Mesenteric fat pad (tissue), 1 donor: ENCODE measurements around the gene PTPRD. TPM values are rescaled to one million over a fixed set of nuclear protein-coding genes. Genes with fewer than 3 reads are reported as not detected.

Experiments used
- DNase-seq: peaks from one replicate; pipeline ENCODE4 v3.0.0-alpha.2; 2020; ENCODE audit warnings: low spot score
- total RNA-seq: library from RNA; stranded (reverse); fragmentation: NEBNext Ultra II Directional; extraction: Animal tissue kit (Norgen Biotek cat#: 25700); gene quantifications from one replicate; pipeline ENCODE4 v1.2.1, GENCODE V29; 2021
- donor health status: DM: yes; HTN: yes; CAD: no.

Gene PTPRD
- total RNA-seq, 1 donor from 2014 or later: 18.0 TPM

- DNase-seq: no peak
These were observed 1812.6 kb downstream of the PTPRD start for GRCh38 chr9:8800196-8800595.

DNA sequence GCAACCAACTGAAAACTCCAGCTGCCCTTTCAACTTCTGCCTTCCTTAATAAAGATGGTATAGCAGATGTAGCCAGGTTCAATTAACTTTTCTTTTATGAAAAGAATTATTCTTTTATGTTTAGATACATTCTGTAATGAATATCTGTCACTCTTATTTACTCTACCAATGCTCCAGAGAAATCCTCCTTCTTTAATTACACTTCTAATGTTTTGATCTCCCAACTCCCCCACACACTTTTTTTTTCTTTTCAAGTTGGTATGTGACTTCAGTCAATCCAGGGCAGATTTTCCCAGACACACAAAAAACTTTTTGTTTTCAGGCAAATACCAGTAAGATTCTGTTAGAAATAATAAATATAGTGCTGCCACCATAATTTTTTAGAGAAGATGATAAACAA, 1813.2 kb downstream of the PTPRD start:
- DNase-seq: no peak

- no peak for DNase-seq
These were observed 1813.6 kb downstream of the PTPRD start for GRCh38 chr9:8799206-8799605.

DNA sequence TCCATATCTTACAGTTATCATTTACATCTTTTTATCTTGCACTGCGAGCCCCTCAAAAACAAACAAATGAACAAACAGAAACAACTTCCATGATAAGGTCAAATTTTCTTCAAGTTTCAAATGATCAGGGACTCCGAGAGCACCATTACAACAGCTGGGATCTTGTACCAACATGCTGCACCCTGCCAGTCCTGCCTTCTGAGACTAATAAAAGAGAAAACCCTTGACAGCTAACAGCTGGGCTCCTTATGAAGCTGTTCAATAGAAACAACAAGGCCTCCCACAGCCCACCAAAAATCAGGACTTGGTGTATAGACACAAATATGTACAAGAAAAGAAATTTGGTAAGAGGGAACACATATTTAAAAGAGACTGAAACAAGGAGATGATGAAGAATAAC, 1828.0 kb downstream of the PTPRD start:
- no peak for DNase-seq

GRCh38 chr9:8783941-8784340, 1828.9 kb downstream of the PTPRD start:
- no peak for DNase-seq

DNA sequence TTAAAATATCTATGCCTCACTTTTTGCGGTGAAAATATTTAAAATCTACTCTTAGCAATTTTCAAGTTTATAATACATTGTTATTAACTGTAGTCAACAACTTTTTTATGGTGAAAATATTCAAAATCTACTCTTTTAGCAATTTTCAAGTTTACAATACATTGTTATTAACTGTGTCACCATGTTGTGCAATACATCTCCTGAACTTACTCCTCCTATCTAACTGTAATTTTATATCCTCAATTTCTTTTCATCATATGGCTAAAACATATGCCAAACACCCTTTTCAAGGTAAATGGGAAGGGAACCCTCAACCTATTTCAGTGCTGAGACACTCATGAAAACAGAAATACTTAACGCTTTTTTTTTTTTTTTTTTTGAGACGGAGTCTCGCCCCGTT, 1830.6 kb downstream of the PTPRD start:
- DNase-seq: no peak

GRCh38 chr9:8781458-8781857, 1831.3 kb downstream of the PTPRD start:
- no peak for DNase-seq

GRCh38 chr9:8780386-8780785, 1832.4 kb downstream of the PTPRD start:
- DNase-seq: no peak

- no peak for DNase-seq
These were observed 1833.3 kb downstream of the PTPRD start for GRCh38 chr9:8779478-8779877.

GRCh38 chr9:8778356-8778755, 1834.4 kb downstream of the PTPRD start:
- no peak for DNase-seq

DNA sequence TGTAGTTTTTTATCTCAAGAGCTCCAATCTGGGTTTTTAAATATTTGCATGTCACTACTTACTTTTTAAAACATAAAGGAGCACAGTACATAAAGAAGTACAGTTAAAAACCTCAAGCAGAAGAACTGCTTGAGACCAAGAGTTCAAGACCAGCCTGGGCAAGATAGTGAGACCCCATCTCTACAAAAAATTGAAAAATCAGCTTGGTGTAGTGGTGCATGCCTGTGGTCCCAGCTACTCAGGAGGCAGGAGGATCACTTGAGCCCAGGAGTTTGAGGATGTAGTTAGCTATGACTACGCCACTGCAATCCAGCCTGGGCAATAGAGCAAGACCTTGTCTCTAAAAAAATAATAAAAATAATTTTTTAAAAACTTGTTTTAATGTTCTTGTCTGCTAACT, 1840.5 kb downstream of the PTPRD start:
- no peak for DNase-seq

DNA sequence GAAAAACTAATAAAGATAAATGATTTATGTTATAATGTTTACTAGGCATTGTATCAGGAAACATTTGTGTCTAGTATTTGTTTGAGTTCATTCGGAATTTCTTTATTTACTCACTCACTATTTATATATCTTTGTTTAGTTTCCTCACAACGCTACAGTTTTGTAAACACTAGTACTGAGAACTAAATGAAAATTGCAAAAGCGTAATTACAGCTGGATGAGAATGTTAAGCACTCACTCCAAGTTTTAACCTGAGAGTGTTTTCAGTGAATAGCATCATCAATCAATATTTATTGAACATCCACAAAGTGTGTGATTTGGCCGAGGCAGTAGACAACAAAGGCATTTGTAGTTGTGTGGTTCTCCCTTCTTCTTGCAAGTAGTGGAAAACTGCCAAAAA, 1843.6 kb downstream of the PTPRD start:
- DNase-seq: no peak

DNA sequence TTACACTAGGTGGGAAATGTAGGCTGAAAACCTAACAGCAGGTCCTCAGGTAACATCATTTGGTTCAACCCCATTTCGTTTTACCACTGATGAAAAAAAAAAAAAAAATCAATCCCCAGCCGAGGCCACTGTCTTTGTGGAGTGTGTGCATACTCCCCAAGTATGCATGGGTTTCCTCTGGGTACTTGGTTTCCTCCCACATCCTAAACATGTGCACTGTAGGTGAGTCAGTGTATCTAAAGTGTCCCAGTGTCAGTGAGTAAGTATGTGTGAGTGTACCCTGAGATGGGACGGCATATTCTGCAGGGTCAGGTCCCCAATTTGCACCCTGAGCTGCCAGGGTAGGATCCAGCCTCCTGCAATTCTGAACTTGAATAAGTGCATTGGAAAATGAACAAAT, 1846.7 kb downstream of the PTPRD start:
- no peak for DNase-seq

DNA sequence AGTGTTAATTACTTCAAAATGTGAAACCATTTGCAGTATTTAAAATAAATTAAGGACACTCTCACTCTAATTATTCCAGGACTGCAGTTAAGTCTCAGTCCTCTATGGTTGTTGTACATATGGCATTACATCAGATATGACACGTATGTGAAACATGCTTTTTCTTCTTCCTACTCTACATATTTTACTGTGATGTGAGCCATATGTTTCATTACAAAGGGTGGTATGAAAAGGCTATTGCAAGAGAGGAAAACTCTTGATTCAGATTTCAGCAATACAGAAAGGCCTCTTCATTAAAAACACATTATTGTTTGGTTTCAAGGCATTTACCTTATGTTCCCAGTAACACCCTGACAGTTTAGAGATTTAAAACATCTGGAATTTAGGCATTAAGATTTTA, 1848.8 kb downstream of the PTPRD start:
- DNase-seq: no peak

DNA sequence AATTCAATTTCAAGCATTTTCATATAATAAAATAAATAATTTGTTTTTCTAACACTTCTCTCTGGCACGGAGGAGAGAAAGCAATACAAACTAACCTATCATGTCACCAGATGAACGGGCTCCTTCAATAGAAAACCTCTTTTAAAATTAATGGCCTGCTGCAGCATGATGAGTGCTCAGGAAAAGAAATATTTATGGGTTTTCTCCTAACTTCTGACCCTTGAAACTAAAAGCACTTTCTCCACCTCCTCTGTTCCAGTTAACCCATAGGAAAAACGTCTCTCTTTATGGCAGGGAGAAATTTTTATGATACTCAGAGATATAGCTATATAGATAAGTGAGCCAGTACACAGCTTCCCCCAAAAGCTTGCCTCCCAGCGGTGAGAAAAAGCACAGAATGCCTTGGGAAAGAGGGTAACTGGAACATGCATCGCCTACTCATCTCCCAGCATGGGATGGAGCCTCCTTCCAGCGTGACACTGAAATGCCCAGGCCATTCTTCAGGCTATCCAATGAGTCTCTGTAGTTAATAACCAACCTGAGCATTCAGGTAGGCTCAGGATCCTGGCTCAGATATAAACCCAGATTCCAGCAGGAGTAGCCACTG, 1850.2 kb downstream of the PTPRD start:
- DNase-seq: no peak

DNA sequence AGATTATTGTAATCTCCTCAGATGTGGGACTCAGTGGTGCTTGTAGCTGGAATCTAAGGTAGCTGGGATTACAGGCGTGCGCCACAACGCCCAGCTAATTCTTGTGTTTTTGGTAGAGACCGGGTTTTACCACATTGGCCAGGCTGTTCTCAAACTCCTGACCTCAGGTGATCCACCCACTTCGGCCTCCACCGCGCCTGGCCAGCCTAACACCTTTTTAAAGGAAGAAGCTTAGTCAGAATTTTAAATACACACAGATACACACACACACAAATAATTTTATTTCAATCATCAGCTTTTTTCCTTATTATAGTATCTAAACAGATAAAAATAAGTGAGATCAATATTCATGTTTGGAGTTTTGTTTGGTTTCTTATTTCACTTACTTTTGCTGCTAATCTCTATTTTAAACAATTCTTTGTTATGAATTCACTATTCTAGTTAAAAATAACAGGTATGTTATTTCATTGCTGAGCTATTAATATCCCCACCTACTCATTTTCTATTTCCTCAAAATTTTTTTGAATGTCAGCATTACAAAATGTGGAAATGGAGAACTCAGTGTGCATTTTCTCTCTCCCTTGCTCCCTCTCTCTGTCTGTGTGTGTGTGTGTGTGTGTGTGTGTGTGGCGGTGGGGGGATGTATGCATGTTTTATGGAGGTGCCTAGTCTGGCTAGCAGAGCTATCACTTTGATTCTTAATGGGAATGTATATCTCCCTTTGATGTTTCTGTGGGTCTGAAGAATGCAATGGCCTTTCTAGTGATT, 1852.6 kb downstream of the PTPRD start:
- DNase-seq: no peak

- no peak for DNase-seq
These were observed 1854.9 kb downstream of the PTPRD start for GRCh38 chr9:8757881-8758280.

- DNase-seq: no peak
These were observed 1858.1 kb downstream of the PTPRD start for GRCh38 chr9:8754751-8755150.

- DNase-seq: no peak
These were observed 1861.3 kb downstream of the PTPRD start for GRCh38 chr9:8751406-8751930.

- no peak for DNase-seq
These were observed 1862.2 kb downstream of the PTPRD start for GRCh38 chr9:8750639-8751051.

- no peak for DNase-seq
These were observed 1867.5 kb downstream of the PTPRD start for GRCh38 chr9:8745347-8745746.

DNA sequence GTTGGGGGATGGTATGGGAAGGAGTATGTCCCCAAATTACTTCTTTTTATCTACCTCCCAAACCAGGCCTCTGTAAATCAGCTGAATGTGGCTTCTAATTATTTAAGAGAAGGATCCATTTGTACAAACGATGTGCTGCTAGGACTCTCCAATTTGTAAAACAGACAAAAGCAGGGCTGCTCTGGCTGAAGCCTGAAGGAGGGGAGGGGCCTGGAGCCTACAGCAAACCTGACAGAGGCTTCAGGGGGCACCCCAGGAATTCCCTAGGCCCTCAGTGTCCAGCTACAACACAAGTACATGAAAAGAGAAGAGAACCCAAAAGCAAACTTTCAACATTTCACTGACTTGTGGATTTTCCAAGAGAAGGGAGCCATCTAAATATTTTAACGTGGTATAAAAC, 1873.9 kb downstream of the PTPRD start:
- no peak for DNase-seq

- DNase-seq: no peak
These were observed 1876.0 kb downstream of the PTPRD start for GRCh38 chr9:8736805-8737204.
